HG03045 (cell line): ENCODE results near the gene MGMT.
A peak's percentile ranks its signal among the peaks of the same experiment; 100 is the strongest.

Source experiments
- ATAC-seq: cut with Tn5 transposase; IDR thresholded peaks from one replicate; pipeline ENCODE4 v1.9.1; 2021; ENCODE audit warnings: mild to moderate bottlenecking, moderate library complexity; ENCODE audit not compliant: unreplicated experiment

Gene MGMT

GRCh38 chr10:129494176-129494575, 27.1 kb downstream of the MGMT start:
- no peak for ATAC-seq

- ATAC-seq = no peak
Observed at GRCh38 chr10:129494740-129495139, 27.7 kb downstream of the MGMT start.

- no peak for ATAC-seq
Observed at GRCh38 chr10:129495256-129495655, 28.2 kb downstream of the MGMT start.

GRCh38 chr10:129495698-129496097, 28.7 kb downstream of the MGMT start:
- ATAC-seq = no peak

GRCh38 chr10:129497013-129497412, 30.0 kb downstream of the MGMT start:
- ATAC-seq = no peak

GRCh38 chr10:129498680-129499079, 31.6 kb downstream of the MGMT start:
- no peak for ATAC-seq

- no peak for ATAC-seq
Observed at GRCh38 chr10:129500617-129501339, 33.7 kb downstream of the MGMT start.

GRCh38 chr10:129501652-129502436, 34.8 kb downstream of the MGMT start:
- peak; percentile 85 for ATAC-seq

GRCh38 chr10:129502448-129502847, 35.4 kb downstream of the MGMT start:
- no peak for ATAC-seq

GRCh38 chr10:129505500-129506075, 38.5 kb downstream of the MGMT start:
- no peak for ATAC-seq

- no peak for ATAC-seq
Observed at GRCh38 chr10:129506101-129506797, 39.2 kb downstream of the MGMT start.

- no peak for ATAC-seq
Observed at GRCh38 chr10:129507216-129507889, 40.3 kb downstream of the MGMT start.

- no peak for ATAC-seq
Observed at GRCh38 chr10:129509155-129509554, 42.1 kb downstream of the MGMT start.

GRCh38 chr10:129509835-129510234, 42.8 kb downstream of the MGMT start:
- no peak for ATAC-seq

GRCh38 chr10:129511086-129511485, 44.0 kb downstream of the MGMT start:
- ATAC-seq = no peak

- no peak for ATAC-seq
Observed at GRCh38 chr10:129511758-129512157, 44.7 kb downstream of the MGMT start.

GRCh38 chr10:129513312-129513711, 46.3 kb downstream of the MGMT start:
- ATAC-seq = no peak

GRCh38 chr10:129514568-129515451, 47.8 kb downstream of the MGMT start:
- ATAC-seq = no peak

GRCh38 chr10:129516846-129517679, 50.0 kb downstream of the MGMT start:
- no peak for ATAC-seq
